G401.6 (cell line): ENCODE data around the gene RANBP6.

Experiments
- FAIRE-seq: peaks from 2 replicates; lab custom pipeline; 2012; peaks lifted over from hg19 to GRCh38; lab: Jason Lieb, UNC

Gene RANBP6

DNA sequence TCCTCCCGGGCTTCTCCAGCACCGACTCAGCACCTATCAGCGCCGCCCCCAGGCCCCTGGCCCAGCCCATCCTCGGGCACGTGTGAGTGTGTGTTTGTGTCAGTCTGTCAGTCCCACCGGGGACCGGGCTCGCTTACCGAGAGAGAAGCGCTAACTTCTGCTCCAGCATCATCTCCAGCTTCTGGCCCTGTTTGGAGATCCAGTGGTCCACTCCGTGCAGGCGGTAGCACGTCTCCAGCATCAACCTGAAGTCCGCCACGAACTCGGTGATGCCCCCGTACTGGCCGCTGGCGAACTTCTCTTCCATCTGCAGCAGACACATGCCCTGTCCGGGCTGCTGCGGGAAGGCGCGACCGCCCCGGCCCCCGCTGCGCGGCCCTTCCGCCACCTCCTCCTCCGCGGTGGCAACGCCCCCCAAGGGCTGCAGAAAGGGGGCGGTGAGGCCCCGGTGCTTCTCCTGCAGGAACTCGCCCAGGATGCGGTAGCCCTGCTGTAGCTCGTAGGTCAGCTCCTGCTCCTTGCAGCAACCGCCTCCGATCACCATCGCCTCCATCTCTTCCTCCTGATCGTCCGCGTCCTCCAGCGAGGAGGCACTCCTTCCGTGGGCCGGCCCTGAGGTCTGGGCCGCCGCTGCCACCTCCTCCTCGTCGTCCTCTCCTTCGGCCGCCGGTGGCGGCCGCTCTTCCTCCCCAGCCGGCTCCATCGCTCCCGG lies 8.2 kb downstream of the RANBP6 start:
- no peak for FAIRE-seq

DNA sequence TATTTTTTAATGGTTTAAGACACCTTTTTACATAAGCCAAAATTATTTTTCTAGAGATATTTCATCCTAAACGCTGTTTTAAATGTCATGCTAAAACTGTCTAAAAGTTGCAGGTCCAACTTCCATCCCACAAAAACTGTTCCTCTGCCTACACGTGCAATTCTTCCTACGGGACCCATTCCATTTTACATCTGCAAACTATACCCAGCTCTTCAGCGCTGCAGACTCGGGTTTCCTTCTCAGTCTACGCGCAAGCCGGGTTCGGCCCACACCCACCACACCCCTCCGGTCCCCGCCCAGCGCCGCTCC lies 8.7 kb downstream of the RANBP6 start:
- FAIRE-seq: peak; percentile 96

DNA sequence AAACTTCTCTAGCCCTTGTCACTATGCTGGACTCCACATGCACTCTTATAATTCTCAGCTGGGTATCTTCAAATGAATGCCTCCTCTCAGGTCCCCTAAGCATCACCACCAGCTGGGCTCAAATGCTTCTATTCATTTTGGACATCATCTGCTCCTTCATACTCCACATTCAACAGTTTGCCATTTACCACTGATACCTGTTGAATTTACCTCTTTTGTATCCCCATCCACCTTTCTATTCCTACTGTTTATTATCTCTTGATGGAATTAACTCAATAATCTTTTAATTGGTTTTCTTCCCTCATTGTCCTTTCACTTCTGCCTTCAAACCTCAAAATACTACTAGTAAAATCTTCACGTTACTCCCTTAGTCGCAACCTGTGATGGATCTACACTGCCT lies 14.5 kb downstream of the RANBP6 start:
- FAIRE-seq: no peak

DNA sequence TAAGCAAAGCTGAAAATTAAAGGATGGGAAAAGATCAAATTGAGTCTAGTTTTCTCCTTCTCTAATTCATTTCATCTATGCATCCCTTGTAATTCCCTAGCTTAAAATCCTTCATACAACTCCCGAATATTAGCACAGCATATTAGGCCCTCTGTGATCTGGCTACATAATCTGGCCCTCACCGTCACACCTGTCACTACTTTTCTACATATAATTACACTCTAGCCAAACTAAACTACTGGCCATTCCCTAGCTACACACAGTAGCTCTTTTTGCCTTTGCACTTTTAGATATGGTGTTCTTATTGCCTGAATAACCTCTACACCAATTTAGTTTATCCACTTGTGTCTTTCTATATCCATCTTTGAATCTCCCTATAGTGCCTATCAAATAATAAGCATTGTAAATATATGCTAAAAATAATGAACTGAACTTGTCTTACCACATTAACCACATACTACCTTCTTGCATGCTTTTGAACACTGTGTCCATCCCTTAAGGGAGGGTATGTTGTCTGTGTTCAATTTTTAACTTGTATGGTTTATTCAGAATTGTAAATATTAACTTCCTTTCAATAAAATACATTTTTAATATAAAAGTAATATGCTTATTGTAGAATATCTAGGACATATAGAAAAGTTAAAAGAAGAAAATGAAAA lies 15.9 kb downstream of the RANBP6 start:
- peak; percentile 49 for FAIRE-seq

DNA sequence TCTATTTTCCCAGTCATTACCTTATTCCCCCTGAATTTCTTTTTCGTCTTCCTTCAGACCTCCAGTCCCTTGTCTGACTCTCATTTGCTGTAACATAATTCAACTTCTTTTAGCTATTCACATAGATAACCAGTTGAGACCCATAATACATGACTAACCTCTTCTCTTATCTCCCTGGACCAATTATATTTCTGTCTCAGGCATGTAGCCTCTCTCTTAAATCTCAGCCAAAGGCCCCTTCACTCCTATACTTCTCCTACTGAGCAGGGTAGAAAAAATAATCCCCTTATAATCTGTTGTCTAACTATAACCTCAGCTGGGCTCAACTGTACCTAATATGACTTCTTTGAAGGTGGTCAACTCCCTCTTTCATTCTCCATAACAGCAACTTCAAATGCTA lies 20.9 kb downstream of the RANBP6 start:
- no peak for FAIRE-seq

DNA sequence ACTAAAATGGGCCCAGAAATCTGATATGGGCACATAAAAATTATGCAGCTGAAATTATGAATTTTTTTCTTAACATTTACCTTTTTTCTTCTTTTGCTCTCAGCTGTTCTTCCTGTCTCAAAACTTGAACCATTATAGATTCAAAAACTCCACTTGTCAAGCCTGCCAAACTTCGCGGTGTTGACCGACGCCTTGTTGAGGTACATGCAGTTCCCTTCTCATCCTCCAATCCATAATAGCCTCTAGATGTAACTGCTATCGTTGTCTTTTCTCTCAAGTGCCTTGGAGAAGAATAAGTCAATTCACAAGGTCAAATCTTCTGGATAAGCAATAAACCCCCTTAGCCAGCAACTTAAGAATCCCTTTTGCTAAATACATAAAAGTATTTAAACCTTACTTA lies 27.2 kb downstream of the RANBP6 start:
- no peak for FAIRE-seq

DNA sequence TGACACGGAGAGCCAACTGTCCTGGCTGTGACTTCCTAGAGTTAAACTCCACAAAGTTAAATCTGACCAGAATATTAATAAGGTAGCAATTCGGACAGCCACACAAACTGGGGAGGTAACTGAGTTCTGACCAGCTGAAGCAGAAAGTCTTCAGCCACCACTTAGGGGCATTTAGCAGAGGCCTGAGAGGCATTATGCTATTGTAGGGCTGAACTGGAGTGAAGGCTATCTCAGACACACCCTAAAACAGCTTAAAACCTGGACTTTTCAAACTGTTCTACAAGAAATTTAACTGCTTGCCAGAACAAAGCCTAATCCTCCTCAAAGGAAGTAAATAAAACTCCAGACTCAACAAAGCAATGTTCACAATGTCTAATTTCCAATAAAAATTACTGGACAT lies 32.4 kb downstream of the RANBP6 start:
- FAIRE-seq: no peak

DNA sequence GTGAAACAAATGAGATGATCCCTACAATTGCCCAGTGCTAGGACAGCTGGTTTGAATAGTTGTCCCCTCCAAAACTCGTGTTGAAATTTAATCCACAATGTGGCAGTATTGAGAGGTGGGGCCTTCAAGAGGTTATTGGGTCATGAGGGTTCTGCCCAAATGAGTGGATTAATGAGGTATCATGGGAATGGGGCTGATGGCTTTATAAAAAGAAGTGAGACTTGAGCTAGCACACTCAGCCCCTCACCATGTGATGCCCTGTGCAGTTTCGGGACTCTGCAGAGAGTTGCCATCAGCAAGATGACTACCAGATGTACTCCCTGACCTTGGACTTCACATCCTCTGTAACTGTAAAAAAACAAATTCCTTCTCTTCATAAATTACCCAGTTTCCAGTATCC lies 33.1 kb downstream of the RANBP6 start:
- FAIRE-seq: no peak

DNA sequence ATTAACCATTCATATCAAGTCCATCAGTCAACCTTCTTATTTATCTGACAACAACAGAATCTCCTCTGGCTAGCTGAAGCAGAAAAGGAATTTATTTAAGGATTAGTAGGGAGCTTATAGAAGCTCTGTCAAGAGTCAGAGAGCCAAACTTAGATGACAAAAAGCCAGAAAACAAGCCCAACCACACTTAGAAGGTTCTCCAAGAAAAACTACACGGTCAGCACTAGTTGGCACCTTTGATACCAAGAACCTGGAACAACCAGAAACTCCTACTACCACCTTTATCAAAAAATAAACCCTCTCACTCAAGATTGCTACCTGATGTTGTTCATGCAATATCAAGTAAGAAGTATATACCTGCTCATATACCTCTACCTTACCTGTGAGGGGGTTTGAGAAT lies 36.9 kb downstream of the RANBP6 start:
- no peak for FAIRE-seq

DNA sequence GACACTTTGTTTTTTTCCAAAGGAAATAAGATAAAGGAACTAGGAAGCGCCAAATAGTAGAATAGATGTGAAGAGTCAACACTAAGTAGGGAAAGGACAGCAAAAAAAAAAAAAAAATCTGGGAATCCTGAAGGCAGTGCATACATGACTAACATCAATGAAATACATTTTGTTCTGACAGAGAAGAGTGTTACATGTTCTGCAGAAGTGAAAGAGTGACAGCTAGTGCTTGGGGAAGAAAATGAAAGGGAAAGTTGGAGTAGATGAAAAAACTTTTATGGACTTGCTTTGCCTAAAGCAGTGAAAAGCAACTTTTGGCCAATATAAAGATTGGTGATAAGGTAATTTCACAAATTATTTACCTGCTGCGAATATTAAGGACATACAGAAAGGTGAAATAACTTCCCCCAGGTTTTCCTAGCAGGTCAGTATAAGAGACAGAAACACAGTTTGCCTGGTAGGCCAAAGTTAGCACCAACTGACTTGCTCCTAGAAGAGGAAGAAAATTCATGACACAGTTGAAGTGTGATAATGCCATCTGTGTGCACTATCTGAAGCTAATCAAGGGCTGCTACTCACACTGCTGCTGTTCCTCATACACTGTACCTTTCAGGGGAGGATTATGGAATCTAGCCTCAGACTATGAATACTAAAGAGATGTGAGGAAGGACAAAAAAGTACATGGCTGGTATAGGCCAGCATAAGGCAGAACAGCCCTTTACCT lies 38.6 kb downstream of the RANBP6 start:
- FAIRE-seq: no peak

DNA sequence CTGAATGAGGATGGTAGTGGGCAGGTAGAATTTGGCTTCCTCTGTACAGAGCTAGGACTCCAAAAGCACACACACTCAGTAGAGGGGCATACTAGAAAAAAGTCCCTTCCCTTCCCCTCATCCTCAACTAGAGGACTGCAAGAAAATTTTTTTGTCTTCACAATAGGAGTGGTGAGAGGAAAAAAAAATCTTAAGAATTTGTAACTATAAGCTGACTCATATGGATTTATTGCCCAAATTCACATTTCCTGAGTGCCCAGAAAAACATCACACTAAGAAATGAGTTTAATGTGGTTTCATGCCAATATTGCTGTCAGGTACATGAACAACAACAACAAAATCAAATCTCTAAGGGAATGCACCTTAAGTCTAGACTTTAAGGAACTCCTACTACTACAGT lies 43.7 kb downstream of the RANBP6 start:
- no peak for FAIRE-seq
